Measurements from ENCODE around the gene DEPDC7.

Gene DEPDC7

GRCh38 chr11:33000181-33000580 lies 15.5 kb upstream of the DEPDC7 start:
- no peaks in the 10 kb centered on the region for H3K79me2 ChIP-seq (ENCODE audit: control insufficient read depth, insufficient read depth, low read length, unreplicated experiment)
- peak overlapping the region; percentile 69 for H2AFZ ChIP-seq (ENCODE audit: low read length, unreplicated experiment)
- peak overlapping the region; percentile 55 for H3K27ac ChIP-seq (ENCODE audit: low read depth, low read length)
- no peaks in the 10 kb centered on the region for H3K27me3 ChIP-seq (ENCODE audit: insufficient read depth, low read length)
- H3K4me3 ChIP-seq (ENCODE audit: low read depth, low read length): peak overlapping the region; percentile 42; the same call in 1 of the 2 replicates
- peaks cover 5% of the 10 kb centered on the region; the same call in 1 of the 2 replicates for H3K36me3 ChIP-seq (ENCODE audit: insufficient read depth, low read length)
- H3K4me1 ChIP-seq (ENCODE audit: control insufficient read depth, insufficient read depth, low read length, unreplicated experiment): peaks cover 21% of the 10 kb centered on the region

GRCh38 chr11:33001281-33001680 lies 14.4 kb upstream of the DEPDC7 start:
- Histone ChIP-seq H3K4me3 (ENCODE audit: low read depth, low read length) (no peak overlapping the region), H3K79me2 (ENCODE audit: control insufficient read depth, insufficient read depth, low read length, unreplicated experiment) (no peaks in the 10 kb centered on the region), H3K36me3 (ENCODE audit: insufficient read depth, low read length) (peaks cover 5% of the 10 kb centered on the region; the same call in 1 of the 2 replicates), H2AFZ (ENCODE audit: low read length, unreplicated experiment) (no peak overlapping the region), H3K27ac (ENCODE audit: low read depth, low read length) (no peak overlapping the region), H3K4me1 (ENCODE audit: control insufficient read depth, insufficient read depth, low read length, unreplicated experiment) (peaks cover 21% of the 10 kb centered on the region), H3K27me3 (ENCODE audit: insufficient read depth, low read length) (no peaks in the 10 kb centered on the region)

DNA sequence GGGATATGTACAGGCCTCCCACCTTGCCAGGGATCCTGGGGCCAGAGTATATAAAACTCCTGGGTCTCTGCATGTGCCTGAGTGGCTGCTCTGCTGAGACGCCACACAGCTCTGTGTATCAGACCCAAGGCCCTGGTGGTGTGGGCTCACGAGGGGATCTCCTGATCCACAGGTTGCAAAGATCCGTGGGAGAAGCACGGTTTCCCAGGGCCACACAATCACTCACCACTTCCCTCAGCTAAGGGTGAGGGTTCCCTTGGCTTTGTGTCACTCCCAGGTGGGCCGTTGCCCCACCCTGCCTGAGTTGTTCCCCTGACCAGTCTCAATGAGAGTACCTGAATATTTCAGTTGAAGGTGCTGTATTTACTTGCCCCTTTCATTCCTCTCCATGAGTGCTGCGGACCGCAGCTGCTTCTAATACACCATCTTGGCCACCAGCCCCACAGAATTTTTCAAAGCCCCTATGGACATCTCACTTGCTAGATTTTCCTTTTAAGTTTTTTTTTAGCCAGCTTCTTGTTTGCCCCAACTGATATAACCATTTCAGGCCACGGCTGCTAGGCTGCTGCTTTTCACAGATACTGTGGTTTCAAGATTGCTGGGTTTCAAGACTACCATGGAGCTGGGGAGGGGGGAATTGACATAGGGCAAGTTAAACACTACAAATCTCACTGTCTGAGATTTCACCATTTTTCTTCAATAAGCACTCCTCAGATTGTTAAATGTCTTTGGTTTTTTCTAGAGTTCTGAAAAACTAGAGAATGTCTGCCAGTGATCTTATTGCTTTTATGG lies 13.7 kb upstream of the DEPDC7 start:
- no peak overlapping the region for H2AFZ ChIP-seq (ENCODE audit: low read length, unreplicated experiment)

GRCh38 chr11:33005175-33005574 lies 10.5 kb upstream of the DEPDC7 start:
- Histone ChIP-seq H3K27me3 (ENCODE audit: insufficient read depth, low read length) (no peaks in the 10 kb centered on the region), H3K36me3 (ENCODE audit: insufficient read depth, low read length) (no peaks in the 10 kb centered on the region), H3K79me2 (ENCODE audit: control insufficient read depth, insufficient read depth, low read length, unreplicated experiment) (no peaks in the 10 kb centered on the region), H3K27ac (ENCODE audit: low read depth, low read length) (no peak overlapping the region), H2AFZ (ENCODE audit: low read length, unreplicated experiment) (no peak overlapping the region), H3K4me3 (ENCODE audit: low read depth, low read length) (no peak overlapping the region), H3K4me1 (ENCODE audit: control insufficient read depth, insufficient read depth, low read length, unreplicated experiment) (peaks cover 13% of the 10 kb centered on the region)

More for the DNA sequence above, 13.7 kb upstream of the DEPDC7 start:
- no peaks in the 10 kb centered on the region for H3K27me3 ChIP-seq (ENCODE audit: insufficient read depth, low read length)
- H3K27ac ChIP-seq (ENCODE audit: low read depth, low read length): no peak overlapping the region
- no peaks in the 10 kb centered on the region for H3K79me2 ChIP-seq (ENCODE audit: control insufficient read depth, insufficient read depth, low read length, unreplicated experiment)
- no peak overlapping the region for H3K4me3 ChIP-seq (ENCODE audit: low read depth, low read length)
- H3K36me3 ChIP-seq (ENCODE audit: insufficient read depth, low read length): peaks cover 5% of the 10 kb centered on the region; the same call in 1 of the 2 replicates
- H3K4me1 ChIP-seq (ENCODE audit: control insufficient read depth, insufficient read depth, low read length, unreplicated experiment): peaks cover 21% of the 10 kb centered on the region

DNA sequence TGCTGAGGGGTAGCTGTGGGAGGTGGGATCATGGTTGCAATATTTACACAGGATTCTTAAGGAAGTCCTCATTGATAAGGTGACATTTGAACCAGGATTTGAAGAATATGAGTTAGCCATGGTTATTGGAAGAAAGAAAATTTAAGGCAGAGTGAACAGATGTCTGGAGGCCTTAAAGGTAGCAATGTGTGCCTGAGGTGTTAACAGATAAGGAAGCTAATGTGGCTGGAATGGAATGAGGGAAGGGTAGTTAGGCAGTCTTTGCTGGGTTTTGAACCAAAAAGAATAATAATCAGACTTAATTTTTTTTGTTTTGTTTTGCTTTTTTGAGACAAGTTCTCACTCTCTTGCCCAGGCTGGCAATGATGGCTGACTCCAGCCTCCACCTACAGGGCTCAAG lies 9.7 kb upstream of the DEPDC7 start:
- Histone ChIP-seq H3K4me1 (ENCODE audit: control insufficient read depth, insufficient read depth, low read length, unreplicated experiment) (peaks cover 5% of the 10 kb centered on the region), H3K27me3 (ENCODE audit: insufficient read depth, low read length) (no peaks in the 10 kb centered on the region), H3K79me2 (ENCODE audit: control insufficient read depth, insufficient read depth, low read length, unreplicated experiment) (no peaks in the 10 kb centered on the region), H3K36me3 (ENCODE audit: insufficient read depth, low read length) (no peaks in the 10 kb centered on the region), H2AFZ (ENCODE audit: low read length, unreplicated experiment) (no peak overlapping the region), H3K27ac (ENCODE audit: low read depth, low read length) (no peak overlapping the region), H3K4me3 (ENCODE audit: low read depth, low read length) (no peak overlapping the region)

DNA sequence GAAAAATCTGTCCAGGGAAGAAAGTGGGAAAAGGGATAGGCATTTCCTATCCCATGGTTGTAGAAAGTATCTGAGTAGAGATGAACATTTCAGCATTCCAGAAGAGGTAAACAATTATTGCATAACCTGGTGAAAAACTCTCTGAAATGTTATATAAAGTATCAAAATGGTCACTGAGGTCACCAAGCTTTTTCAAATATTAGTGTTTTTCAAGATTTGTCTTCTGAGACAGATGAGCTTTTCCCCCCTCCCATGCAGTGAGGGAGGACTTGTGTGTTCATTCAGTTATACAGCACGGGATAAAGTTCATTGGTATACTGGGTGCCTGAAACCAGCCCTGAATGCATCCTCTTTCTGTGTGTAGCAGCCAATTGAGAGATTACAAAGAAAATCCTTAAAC lies 1.9 kb upstream of the DEPDC7 start:
- no peak overlapping the region for H3K27ac ChIP-seq (ENCODE audit: low read depth, low read length)
- H3K79me2 ChIP-seq (ENCODE audit: control insufficient read depth, insufficient read depth, low read length, unreplicated experiment): peaks cover 11% of the 10 kb centered on the region
- no peaks in the 10 kb centered on the region for H3K36me3 ChIP-seq (ENCODE audit: insufficient read depth, low read length)
- no peak overlapping the region for H2AFZ ChIP-seq (ENCODE audit: low read length, unreplicated experiment)
- no peaks in the 10 kb centered on the region for H3K27me3 ChIP-seq (ENCODE audit: insufficient read depth, low read length)
- peaks cover 18% of the 10 kb centered on the region for H3K4me1 ChIP-seq (ENCODE audit: control insufficient read depth, insufficient read depth, low read length, unreplicated experiment)
- H3K4me3 ChIP-seq (ENCODE audit: low read depth, low read length): no peak overlapping the region

DNA sequence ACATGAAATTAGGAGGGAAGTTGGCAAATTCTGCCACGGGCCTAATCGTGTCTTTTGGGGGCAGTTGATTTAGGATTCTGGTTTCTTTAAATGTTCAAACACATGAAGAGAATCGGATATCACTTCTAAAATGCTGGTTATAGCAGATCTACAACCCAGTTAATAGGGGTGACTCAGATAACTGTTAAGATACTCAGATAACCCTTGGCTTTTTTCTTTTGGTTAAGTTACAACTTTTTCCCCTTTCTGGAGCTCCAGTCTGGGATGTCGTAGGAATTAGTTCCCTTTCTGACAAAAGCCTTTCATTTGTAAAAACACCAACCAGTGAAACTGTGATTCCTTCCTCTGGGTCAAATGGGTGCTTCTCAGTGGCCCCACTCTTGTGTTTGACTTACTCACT lies 976 bp downstream of the DEPDC7 start:
- Histone ChIP-seq H3K4me1 (ENCODE audit: control insufficient read depth, insufficient read depth, low read length, unreplicated experiment) (peaks cover 15% of the 10 kb centered on the region), H3K79me2 (ENCODE audit: control insufficient read depth, insufficient read depth, low read length, unreplicated experiment) (peaks cover 16% of the 10 kb centered on the region), H3K27me3 (ENCODE audit: insufficient read depth, low read length) (no peaks in the 10 kb centered on the region), H3K36me3 (ENCODE audit: insufficient read depth, low read length) (no peaks in the 10 kb centered on the region), H3K27ac (ENCODE audit: low read depth, low read length) (peak overlapping the region; percentile 12; the same call in 1 of the 2 replicates), H2AFZ (ENCODE audit: low read length, unreplicated experiment) (peak overlapping the region; percentile 95), H3K4me3 (ENCODE audit: low read depth, low read length) (peak overlapping the region; percentile 90)

GRCh38 chr11:33017478-33017877 lies 1.8 kb downstream of the DEPDC7 start:
- Histone ChIP-seq H3K4me1 (ENCODE audit: control insufficient read depth, insufficient read depth, low read length, unreplicated experiment) (peaks cover 9% of the 10 kb centered on the region), H3K27me3 (ENCODE audit: insufficient read depth, low read length) (no peaks in the 10 kb centered on the region), H3K36me3 (ENCODE audit: insufficient read depth, low read length) (no peaks in the 10 kb centered on the region), H2AFZ (ENCODE audit: low read length, unreplicated experiment) (no peak overlapping the region), H3K4me3 (ENCODE audit: low read depth, low read length) (no peak overlapping the region), H3K79me2 (ENCODE audit: control insufficient read depth, insufficient read depth, low read length, unreplicated experiment) (peaks cover 16% of the 10 kb centered on the region), H3K27ac (ENCODE audit: low read depth, low read length) (no peak overlapping the region)

DNA sequence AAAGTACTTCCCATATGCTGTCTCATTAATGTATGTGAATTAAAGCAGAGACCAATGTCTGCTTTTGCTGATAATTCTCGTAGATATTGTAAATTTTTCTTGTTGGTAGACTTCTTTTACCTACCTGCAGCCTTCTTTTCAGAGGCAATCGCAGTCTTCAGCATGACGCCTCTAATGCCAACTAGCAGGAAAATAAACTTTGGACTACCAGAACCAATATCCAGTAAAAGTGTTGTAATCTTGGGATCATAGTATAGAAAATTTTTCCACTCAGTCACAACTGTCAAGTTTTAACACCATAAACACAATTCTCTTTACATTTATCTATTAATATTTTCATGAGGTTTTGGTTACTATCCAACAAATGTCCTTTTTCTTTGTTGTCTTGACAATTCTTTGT lies 2.3 kb downstream of the DEPDC7 start:
- Histone ChIP-seq H3K4me1 (ENCODE audit: control insufficient read depth, insufficient read depth, low read length, unreplicated experiment) (peaks cover 9% of the 10 kb centered on the region), H3K79me2 (ENCODE audit: control insufficient read depth, insufficient read depth, low read length, unreplicated experiment) (peaks cover 16% of the 10 kb centered on the region), H3K36me3 (ENCODE audit: insufficient read depth, low read length) (no peaks in the 10 kb centered on the region), H3K27ac (ENCODE audit: low read depth, low read length) (no peak overlapping the region), H3K27me3 (ENCODE audit: insufficient read depth, low read length) (no peaks in the 10 kb centered on the region), H3K4me3 (ENCODE audit: low read depth, low read length) (no peak overlapping the region), H2AFZ (ENCODE audit: low read length, unreplicated experiment) (no peak overlapping the region)

- no peak overlapping the region for H2AFZ ChIP-seq (ENCODE audit: low read length, unreplicated experiment)
- no peak overlapping the region for H3K27ac ChIP-seq (ENCODE audit: low read depth, low read length)
- no peak overlapping the region for H3K4me3 ChIP-seq (ENCODE audit: low read depth, low read length)
- H3K36me3 ChIP-seq (ENCODE audit: insufficient read depth, low read length): no peaks in the 10 kb centered on the region
- H3K4me1 ChIP-seq (ENCODE audit: control insufficient read depth, insufficient read depth, low read length, unreplicated experiment): peaks cover 9% of the 10 kb centered on the region
- H3K27me3 ChIP-seq (ENCODE audit: insufficient read depth, low read length): no peaks in the 10 kb centered on the region
- peaks cover 16% of the 10 kb centered on the region for H3K79me2 ChIP-seq (ENCODE audit: control insufficient read depth, insufficient read depth, low read length, unreplicated experiment)
Measured at GRCh38 chr11:33018840-33019239, 3.2 kb downstream of the DEPDC7 start.

GRCh38 chr11:33021501-33021900 lies 5.8 kb downstream of the DEPDC7 start:
- no peak overlapping the region for H3K27ac ChIP-seq (ENCODE audit: low read depth, low read length)
- H3K4me3 ChIP-seq (ENCODE audit: low read depth, low read length): no peak overlapping the region
- H3K27me3 ChIP-seq (ENCODE audit: insufficient read depth, low read length): no peaks in the 10 kb centered on the region
- H3K4me1 ChIP-seq (ENCODE audit: control insufficient read depth, insufficient read depth, low read length, unreplicated experiment): peaks cover 9% of the 10 kb centered on the region
- H3K79me2 ChIP-seq (ENCODE audit: control insufficient read depth, insufficient read depth, low read length, unreplicated experiment): peaks cover 16% of the 10 kb centered on the region
- H3K36me3 ChIP-seq (ENCODE audit: insufficient read depth, low read length): no peaks in the 10 kb centered on the region
- no peak overlapping the region for H2AFZ ChIP-seq (ENCODE audit: low read length, unreplicated experiment)

All from ACC112 (cell line).